ENCODE measurements around the gene AUP1. TPM values are rescaled to one million over a fixed set of nuclear protein-coding genes. Genes with fewer than 3 reads are reported as not detected.

AUP1 gene, protein sequence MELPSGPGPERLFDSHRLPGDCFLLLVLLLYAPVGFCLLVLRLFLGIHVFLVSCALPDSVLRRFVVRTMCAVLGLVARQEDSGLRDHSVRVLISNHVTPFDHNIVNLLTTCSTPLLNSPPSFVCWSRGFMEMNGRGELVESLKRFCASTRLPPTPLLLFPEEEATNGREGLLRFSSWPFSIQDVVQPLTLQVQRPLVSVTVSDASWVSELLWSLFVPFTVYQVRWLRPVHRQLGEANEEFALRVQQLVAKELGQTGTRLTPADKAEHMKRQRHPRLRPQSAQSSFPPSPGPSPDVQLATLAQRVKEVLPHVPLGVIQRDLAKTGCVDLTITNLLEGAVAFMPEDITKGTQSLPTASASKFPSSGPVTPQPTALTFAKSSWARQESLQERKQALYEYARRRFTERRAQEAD
- 68.7 TPM for total RNA-seq

DNA sequence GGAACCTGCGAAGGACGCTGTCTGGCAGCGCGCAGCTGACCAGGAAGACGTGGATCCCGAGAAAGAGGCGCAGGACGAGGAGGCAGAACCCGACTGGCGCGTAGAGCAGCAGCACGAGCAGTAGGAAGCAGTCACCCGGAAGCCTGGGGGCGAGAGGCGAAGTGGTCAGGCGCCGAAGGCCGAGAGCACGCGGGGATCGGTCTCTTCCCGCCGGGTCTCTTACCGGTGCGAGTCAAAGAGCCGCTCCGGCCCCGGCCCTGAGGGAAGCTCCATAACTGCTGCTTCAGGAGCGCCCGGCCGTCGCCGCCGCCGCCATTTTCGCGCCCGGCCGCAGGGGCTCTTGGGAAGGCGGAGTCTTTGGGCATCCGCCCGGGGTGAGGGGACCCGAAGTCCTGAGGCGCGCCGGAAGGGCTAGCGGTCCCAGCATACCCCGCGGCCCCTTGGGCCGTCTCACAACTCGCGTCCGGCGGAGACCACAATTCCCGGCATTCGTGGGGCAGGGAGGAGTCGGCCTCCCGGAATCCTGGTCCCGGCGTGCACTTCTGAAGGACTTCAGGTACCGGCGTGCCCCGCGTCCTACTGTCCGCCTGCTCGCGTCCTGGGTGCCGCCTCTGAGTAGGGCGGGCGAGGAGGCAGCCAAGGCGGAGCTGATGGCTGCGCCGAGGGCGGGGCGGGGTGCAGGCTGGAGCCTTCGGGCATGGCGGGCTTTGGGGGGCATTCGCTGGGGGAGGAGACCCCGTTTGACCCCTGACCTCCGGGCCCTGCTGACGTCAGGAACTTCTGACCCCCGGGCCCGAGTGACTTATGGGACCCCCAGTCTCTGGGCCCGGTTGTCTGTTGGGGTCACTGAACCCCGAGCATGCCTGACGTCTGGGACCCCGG is at the start of gene AUP1, which contains the start of gene HTRA2:
Gene AUP1, minus strand, starts transcription at position 350 of the 882 bp plus-strand sequence. Its CDS starts 77 bp downstream, at position 273.
Gene HTRA2, plus strand, starts transcription at position 577 of the 882 bp plus-strand sequence. Its CDS starts 74 bp downstream, at position 651.

DNA sequence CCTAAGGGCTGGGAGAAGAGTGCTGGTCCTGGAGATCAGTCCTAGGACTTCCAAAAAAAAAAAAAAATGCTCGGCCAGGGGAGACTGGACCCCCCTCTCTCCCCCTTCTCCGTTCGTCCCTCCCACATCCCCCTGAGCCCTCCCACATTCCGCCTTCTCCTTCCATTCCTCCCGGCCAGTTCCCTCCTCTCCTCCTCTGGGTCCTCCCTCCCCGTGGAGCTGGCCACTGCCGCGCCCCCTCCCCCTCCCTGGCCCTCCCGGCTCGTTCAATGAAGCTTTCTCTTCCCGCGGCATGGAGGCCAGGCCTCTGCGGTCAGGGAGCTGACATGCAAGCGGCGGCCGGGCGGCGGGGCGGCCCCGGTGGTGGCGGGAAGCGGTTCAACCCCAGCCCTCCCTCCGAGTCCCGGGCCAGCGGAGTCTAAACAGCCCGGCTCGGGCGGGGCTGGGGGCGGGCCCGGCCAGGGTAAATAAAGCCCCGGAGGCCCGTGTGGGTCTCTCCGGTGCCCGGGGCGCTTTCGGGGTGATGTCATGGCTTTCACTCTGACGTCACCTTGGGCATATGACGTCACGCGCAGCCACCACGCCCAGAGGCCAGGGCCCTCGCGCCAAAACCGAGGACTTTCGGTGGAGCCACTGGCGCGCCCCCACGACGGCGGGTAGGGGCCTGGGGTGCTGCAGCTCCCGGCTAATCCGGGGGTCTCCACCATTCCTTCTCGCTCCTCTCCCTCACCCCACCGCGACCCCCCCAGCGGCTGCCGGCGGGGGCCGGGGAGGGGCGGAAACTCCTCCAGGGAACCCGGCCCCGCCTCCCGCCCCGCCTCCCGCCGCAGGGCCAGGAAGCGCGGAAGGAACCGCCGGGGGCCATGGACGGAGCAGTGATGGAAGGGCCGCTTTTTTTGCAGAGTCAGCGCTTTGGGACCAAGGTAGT is 24.6 kb upstream of the AUP1 start, which contains the start of the genes DOK1 and LOXL3:
Gene DOK1, plus strand, starts transcription at position 829 of the 928 bp plus-strand sequence. Its CDS starts 35 bp downstream, at position 864.
Gene LOXL3, minus strand, starts transcription at position 51 of the 928 bp plus-strand sequence. CDS start 1,308 bp downstream, outside the sequence.

DNA sequence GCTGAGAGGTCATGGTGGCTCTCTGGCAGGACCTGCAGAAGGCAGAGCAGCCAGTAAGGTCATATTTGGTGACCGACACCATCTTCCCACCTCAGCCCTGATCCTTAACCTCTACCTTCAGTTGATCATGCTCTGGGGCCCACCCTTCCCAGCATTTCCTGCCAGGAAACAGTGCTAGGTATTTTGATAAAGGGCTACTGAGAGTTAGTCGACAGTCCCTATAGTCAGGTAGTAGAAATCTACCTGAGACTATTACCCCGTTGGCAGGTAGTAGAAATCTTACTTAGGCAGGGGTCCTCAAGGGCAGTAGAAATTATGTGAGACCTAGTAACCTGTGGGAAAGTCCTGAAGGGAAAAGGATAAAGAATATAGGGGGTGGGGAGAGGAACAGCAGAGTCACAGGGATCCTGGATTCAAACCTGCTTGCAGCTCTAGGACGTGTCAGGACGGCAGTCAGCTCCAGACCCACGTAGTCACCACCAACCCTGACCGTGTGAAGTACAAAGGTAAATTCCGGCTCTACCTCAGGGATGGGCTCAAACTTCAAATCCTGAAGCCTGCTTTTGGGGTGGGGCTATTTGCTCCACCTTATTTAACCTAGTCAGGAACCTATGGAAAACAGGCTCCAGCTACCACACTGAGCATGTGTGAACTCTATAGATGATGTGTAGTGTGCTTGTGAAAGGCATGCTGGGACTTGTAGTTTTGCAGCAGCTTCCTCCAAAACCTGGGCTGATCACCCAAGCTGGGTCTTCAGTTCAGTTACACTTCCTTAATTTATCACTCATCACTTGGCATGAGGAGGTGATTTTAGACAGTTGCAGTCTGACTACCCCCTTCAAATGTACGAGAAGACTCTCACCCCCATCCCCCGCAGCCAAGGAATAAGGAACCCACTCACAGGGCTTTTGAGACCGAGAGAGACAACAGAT is 3.5 kb downstream of the AUP1 start, which contains the start of gene DQX1:
Gene DQX1, minus strand, starts transcription at position 515 of the 932 bp plus-strand sequence. Its CDS starts 502 bp downstream, at position 13.

DNA sequence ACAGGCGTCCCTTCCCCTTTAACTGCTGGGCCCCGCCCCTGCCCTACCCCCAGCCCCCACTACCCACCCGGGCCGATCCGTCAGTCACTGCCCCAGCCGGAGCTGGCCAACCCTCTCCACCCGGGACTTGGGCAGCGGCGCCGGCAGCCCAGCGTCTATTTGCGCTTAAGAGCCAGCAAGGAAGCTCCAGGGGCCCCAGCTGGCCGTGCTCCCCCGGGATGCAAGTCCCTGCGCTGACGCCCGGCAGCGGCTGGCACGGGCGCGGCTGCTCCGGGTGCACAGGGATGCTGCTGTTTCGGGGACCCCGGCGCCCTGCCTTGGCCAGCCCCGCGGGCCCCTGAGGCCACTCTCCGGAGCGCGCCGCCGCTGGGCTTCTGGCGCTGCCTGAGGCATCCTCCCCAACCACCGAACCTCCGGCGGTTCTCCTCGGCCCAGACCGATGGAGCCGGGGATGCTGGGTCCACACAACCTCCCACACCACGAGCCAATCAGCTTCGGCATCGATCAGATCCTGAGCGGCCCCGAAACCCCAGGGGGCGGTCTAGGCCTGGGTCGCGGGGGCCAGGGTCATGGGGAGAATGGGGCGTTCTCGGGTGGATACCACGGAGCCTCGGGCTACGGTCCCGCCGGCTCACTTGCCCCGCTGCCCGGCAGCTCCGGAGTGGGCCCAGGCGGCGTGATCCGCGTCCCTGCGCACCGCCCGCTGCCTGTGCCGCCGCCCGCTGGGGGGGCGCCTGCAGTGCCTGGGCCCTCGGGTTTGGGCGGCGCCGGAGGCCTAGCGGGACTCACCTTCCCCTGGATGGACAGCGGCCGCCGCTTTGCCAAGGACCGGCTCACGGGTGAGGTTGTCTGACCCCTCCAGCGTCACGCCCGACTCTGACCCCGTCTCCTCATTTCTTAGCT is 14.9 kb downstream of the AUP1 start, which contains the start of gene TLX2:
Gene TLX2, plus strand, starts transcription at position 83 of the 903 bp plus-strand sequence. Its CDS starts 357 bp downstream, at position 440.

DNA sequence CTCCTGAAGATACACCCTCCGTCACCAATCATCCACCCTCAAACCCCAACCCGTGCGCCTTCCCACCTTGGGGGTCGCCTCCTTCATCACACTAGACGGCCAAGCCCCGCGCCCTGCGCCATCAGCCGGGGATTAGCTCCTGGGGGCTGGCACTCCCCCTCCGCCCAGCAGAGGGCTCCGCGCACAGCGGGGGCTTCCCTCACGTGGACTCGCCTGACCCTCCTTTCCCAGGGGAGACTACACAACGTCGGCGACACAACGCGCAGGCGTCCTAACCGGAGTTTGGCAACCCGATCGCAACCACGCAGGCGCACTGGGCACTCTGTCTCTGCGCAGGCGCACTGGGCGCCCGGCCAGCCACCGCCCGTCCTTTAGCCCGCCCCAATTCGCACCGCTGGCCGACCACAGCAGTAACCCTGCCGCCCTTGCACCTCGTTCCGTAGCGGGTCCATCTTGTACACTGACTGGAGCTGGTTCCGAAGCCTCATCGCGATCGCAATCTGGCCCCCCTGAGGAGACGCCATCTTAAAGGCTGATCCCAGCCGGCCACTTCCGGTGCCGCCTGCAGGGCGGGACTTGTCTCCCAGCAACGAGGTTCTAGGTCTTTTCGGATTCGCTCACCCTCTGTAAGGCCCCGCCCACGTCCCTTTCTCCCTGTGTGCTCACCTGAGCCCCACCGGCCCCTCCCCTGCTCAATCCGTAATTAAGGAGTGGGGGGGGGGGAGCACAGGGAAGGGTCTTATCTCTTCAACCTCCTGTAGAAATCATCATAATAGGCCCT is 22.2 kb downstream of the AUP1 start, which contains the start of gene PCGF1:
Gene PCGF1, minus strand, starts transcription at position 551 of the 781 bp plus-strand sequence. Its CDS starts 27 bp downstream, at position 524.

DNA sequence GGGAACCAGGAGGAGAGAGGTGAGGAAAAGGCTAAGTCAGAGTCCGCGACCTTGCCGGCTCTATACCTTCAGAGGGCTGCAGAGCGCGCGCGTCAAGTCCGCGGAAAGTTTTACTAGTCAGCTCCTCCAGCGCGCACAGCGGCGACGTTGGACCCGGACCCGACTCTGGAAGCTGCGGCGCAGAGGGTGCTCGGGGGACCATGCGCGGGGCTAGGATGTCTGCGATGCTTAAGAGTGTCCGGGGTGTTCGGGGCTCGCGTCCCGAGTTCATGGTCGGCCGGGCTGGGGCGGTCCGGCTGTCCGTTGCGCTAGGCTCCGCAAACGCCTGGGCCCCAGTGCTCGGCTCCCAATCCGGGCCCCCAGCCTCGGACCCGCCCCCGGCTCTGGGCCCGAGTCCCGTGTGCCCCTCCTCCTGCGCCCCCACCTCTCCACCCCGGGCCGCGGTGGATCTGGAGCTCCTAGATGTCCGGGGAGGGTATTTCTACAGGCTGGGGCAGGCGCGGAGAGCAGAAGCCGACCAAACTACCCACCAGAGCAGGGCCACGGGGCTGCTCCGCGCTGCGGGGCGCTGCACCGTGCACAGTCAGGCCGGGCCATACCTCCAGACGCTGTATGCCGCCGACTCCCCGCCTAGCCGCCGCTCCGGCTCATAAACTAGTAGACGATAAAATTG is 30.1 kb downstream of the AUP1 start, which contains the start of gene LBX2:
Gene LBX2, minus strand, starts transcription at position 337 of the 673 bp plus-strand sequence. Its CDS starts 66 bp downstream, at position 271.

DNA sequence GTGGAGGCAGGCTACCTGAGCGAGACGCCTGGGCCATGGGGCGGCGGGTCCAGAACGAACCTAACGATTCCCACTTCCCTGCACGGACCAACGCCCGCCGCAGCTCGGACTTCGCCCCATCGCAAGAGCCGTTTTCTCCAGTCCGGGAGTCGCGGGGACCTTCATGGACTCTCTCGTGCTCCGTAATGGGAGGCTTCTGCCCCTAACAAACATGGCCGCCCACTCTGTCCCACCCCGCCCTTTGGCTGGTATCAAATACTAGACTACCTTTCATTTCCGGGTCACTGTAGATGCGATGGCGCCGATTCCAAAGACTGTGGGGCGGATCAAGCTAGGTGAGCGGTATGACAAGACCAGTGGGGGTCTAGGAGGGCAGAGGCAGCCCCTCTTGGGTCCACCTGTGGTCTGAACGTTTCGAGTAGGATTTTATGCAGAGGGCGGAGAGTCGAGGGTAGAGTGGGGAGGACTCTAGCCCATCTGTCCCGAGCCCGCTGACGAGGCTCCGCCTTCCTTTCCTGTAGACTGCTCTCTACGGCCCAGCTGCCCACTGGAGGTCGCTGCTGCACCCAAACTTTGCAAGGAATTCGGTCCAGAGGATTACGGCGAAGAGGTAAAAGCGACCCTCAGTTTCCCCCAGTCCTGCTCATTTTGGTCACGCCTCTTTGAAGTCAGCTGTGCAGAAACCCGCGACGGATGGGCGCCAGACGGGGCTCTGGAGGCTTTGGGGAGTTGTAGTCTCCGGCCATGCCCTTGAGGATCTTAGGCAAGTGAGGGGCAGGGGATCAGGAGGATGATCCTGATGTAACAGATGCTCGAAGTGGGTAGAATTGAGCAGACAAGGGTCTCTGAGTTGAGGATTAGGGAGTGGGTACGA is 46.5 kb downstream of the AUP1 start, which contains the start of the genes CCDC142 and TTC31:
Gene CCDC142, minus strand, starts transcription at position 198 of the 874 bp plus-strand sequence. Its CDS starts 161 bp downstream, at position 37.
Gene TTC31, plus strand, starts transcription at position 281 of the 874 bp plus-strand sequence. Its CDS starts 15 bp downstream, at position 296.

Other genes with a start within 250 kb of the AUP1 start
- gene SLC4A5, start 186.3 kb downstream of the AUP1 start, total RNA-seq, result 8.4 TPM
- gene DCTN1, start 149.4 kb downstream of the AUP1 start, total RNA-seq, result 111 TPM
- 3.7 TPM for gene C2orf81, start 108.1 kb downstream of the AUP1 start, total RNA-seq
- 20.8 TPM for gene WDR54, start 108.0 kb downstream of the AUP1 start, total RNA-seq
- gene RTKN, start 87.8 kb downstream of the AUP1 start, total RNA-seq, result 55.7 TPM
- gene INO80B, start 74.6 kb downstream of the AUP1 start, total RNA-seq, result 22.7 TPM
- gene WBP1, start 71.3 kb downstream of the AUP1 start, total RNA-seq, result 59.0 TPM
- gene MOGS, start 64.3 kb downstream of the AUP1 start, total RNA-seq, result 48.1 TPM
- 38.5 TPM for gene MRPL53, start 57.0 kb downstream of the AUP1 start, total RNA-seq
- gene CCDC142, start 46.7 kb downstream of the AUP1 start, total RNA-seq, result 31.2 TPM
- 28.2 TPM for gene TTC31, start 46.6 kb downstream of the AUP1 start, total RNA-seq
- gene LBX2, start 30.1 kb downstream of the AUP1 start, total RNA-seq, result 1.1 TPM
- gene PCGF1, start 22.0 kb downstream of the AUP1 start, total RNA-seq, result 8.9 TPM
- not detected for gene TLX2, start 15.3 kb downstream of the AUP1 start, total RNA-seq
- gene DQX1, start 3.5 kb downstream of the AUP1 start, total RNA-seq, result not detected
- gene HTRA2, start 227 bp upstream of the AUP1 start, total RNA-seq, result 33.0 TPM
- gene LOXL3, start 24.2 kb upstream of the AUP1 start, total RNA-seq, result 10.0 TPM
- gene DOK1, start 25.0 kb upstream of the AUP1 start, total RNA-seq, result 10.5 TPM
- 0.47 TPM for gene M1AP, start 118.6 kb upstream of the AUP1 start, total RNA-seq
- 4.0 TPM for gene SEMA4F, start 124.5 kb upstream of the AUP1 start, total RNA-seq